IMR-90 (cell line): Measurements from ENCODE around the gene PDLIM1. TPM values are rescaled to one million over a fixed set of nuclear protein-coding genes. Genes with fewer than 3 reads are reported as not detected.

ENCODE experiments used
- ATAC-seq: fragments of 200-7000 bp; cut with Tn5 transposase; 2 replicates; pipeline ENCODE4 v1.9.1; 2020; ENCODE audit warnings: low read depth, mild to moderate bottlenecking, moderate library complexity
- BruUV-seq: library from RNA; stranded (reverse); fragments of 400-500 nt; replicated peaks from 2 replicates; lab custom pipeline; 2021; lab: Mats Ljungman, UMichigan
- CTCF ChIA-PET: fragments of 300-600 bp; formaldehyde crosslinking; extraction: SDS; loops from one replicate; lab custom pipeline; 2021; ENCODE audit warnings: antibody characterized with exemption; lab: Yijun Ruan, JAX
- POLR2A ChIA-PET: fragments of 300-600 bp; sonication (Branson Sonifier 250); formaldehyde crosslinking; loops from one replicate; lab custom pipeline; 2022; ENCODE audit warnings: antibody characterized with exemption; ENCODE audit not compliant: unreplicated experiment; lab: Charles Lee
- DNase-seq: peaks from one replicate; pipeline ENCODE4 v3.0.0; 2013
- H2AFZ ChIP-seq: replicated peaks from 2 replicates; pipeline ENCODE3; 2013; ENCODE audit warnings: low read length, mild to moderate bottlenecking; ENCODE audit not compliant: poor library complexity
- H2AK5ac ChIP-seq: 2 replicates; pipeline ENCODE4 v1.6.1; 2013; ENCODE audit warnings: low read depth, low read length, inconsistent platforms
- H2AK9ac ChIP-seq: replicated peaks from 2 replicates; pipeline ENCODE3; 2013; ENCODE audit warnings: mild to moderate bottlenecking, low read depth, low read length, moderate library complexity; ENCODE audit not compliant: poor library complexity
- H2BK120ac ChIP-seq: 2 replicates; pipeline ENCODE4 v1.6.1; 2013; ENCODE audit warnings: low read depth, low read length, inconsistent platforms
- H2BK15ac ChIP-seq: 3 replicates; pipeline ENCODE4 v1.6.1; 2013; ENCODE audit warnings: low read depth, low read length, inconsistent platforms
- H2BK20ac ChIP-seq: 2 replicates; pipeline ENCODE4 v1.6.1; 2013; ENCODE audit warnings: low read depth, mild to moderate bottlenecking, inconsistent platforms, low read length, moderate library complexity
- H2BK5ac ChIP-seq: 2 replicates; pipeline ENCODE4 v1.6.1; 2013; ENCODE audit warnings: mild to moderate bottlenecking, low read depth, low read length, inconsistent platforms; ENCODE audit not compliant: poor library complexity, severe bottlenecking
- H3K14ac ChIP-seq: replicated peaks from 2 replicates; pipeline ENCODE4 v1.6.1; 2013; ENCODE audit warnings: low read depth, low read length, inconsistent platforms
- H3K18ac ChIP-seq: 2 replicates; pipeline ENCODE4 v1.6.1; 2013; ENCODE audit warnings: low read depth, low read length, control low read depth
- H3K23ac ChIP-seq: 2 replicates; pipeline ENCODE4 v1.6.1; 2013; ENCODE audit warnings: low read depth, low read length, inconsistent platforms
- H3K27ac ChIP-seq: 2 replicates; pipeline ENCODE4 v1.5.1; 2013; ENCODE audit warnings: mild to moderate bottlenecking, control low read depth, low read length; ENCODE audit not compliant: insufficient read depth
- H3K27me3 ChIP-seq: 2 replicates; pipeline ENCODE4 v1.6.1; 2013; ENCODE audit warnings: low read length; ENCODE audit not compliant: control insufficient read depth, insufficient read depth
- H3K36me3 ChIP-seq: 2 replicates; pipeline ENCODE4 v1.6.1; 2013; ENCODE audit warnings: low read length, mixed read lengths; ENCODE audit not compliant: control insufficient read depth, insufficient read depth
- H3K4ac ChIP-seq: 2 replicates; pipeline ENCODE4 v1.6.1; 2013; ENCODE audit warnings: low read depth, low read length, inconsistent platforms
- H3K4me1 ChIP-seq: 2 replicates; pipeline ENCODE4 v1.6.1; 2013; ENCODE audit warnings: low read length, mixed read lengths; ENCODE audit not compliant: control insufficient read depth, insufficient read depth
- H3K4me2 ChIP-seq: 2 replicates; pipeline ENCODE4 v1.6.1; 2013; ENCODE audit warnings: low read depth, mild to moderate bottlenecking, control low read depth, low read length, moderate library complexity
- H3K4me3 ChIP-seq: 2 replicates; pipeline ENCODE4 v1.5.1; 2013; ENCODE audit warnings: low read depth, mild to moderate bottlenecking, control low read depth, low read length, moderate library complexity; ENCODE audit not compliant: insufficient read depth
- H3K56ac ChIP-seq: 2 replicates; pipeline ENCODE4 v1.6.1; 2013; ENCODE audit warnings: low read length, inconsistent platforms; ENCODE audit not compliant: insufficient read depth; ENCODE audit errors: extremely low read depth
- H3K79me1 ChIP-seq, 2 experiments: 2 replicates each; pipeline ENCODE4 v1.6.1; 2013; ENCODE audit warnings: low read length in 2 of 2, inconsistent platforms in 1 of 2, low read depth in 1 of 2
- H3K9ac ChIP-seq: 2 replicates; pipeline ENCODE4 v1.6.1; 2013; ENCODE audit warnings: low read depth, low read length, control low read depth
- H3K9me1 ChIP-seq: 2 replicates; pipeline ENCODE4 v1.6.1; 2013; ENCODE audit warnings: low read length, inconsistent platforms; ENCODE audit not compliant: insufficient read depth
- H3K9me3 ChIP-seq: 2 replicates; pipeline ENCODE4 v1.6.1; 2013; ENCODE audit warnings: low read length; ENCODE audit not compliant: control insufficient read depth, insufficient read depth
- H4K20me1 ChIP-seq: 2 replicates; pipeline ENCODE4 v1.6.1; 2013; ENCODE audit warnings: low read length, inconsistent platforms; ENCODE audit not compliant: insufficient read depth
- H4K5ac ChIP-seq: 2 replicates; pipeline ENCODE4 v1.6.1; 2013; ENCODE audit warnings: mild to moderate bottlenecking, low read depth, low read length, control low read depth
- H4K8ac ChIP-seq, 2 experiments: 2 replicates each; pipeline ENCODE4 v1.6.1; 2013; ENCODE audit warnings: low read depth in 2 of 2, low read length in 2 of 2, control low read depth in 1 of 2, inconsistent platforms in 1 of 2
- H4K91ac ChIP-seq: 2 replicates; pipeline ENCODE4 v1.6.1; 2013; ENCODE audit warnings: low read depth, low read length, inconsistent platforms; ENCODE audit not compliant: insufficient read depth
- BHLHE40 ChIP-seq: fragments of 150-350 bp; IDR thresholded peaks from 2 replicates; pipeline ENCODE4 v1.6.1; 2016; ENCODE audit warnings: mild to moderate bottlenecking, low read depth, low read length
- CEBPB ChIP-seq: IDR thresholded peaks from 2 replicates; pipeline ENCODE4 v1.6.1; 2012; ENCODE audit warnings: low read depth, low read length, improper control_type of control experiment
- CHD1 ChIP-seq: IDR thresholded peaks from 2 replicates; pipeline ENCODE4 v1.6.1; 2012; ENCODE audit warnings: low read depth, low read length, improper control_type of control experiment
- CTCF ChIP-seq: conservative IDR thresholded peaks from 2 replicates; pipeline ENCODE4 v1.5.1; 2012; ENCODE audit warnings: mild to moderate bottlenecking, low read depth, low read length, improper control_type of control experiment
- ELK1 ChIP-seq: fragments of 150-350 bp; IDR thresholded peaks from 2 replicates; pipeline ENCODE4 v1.6.1; 2016; ENCODE audit warnings: low read depth, mild to moderate bottlenecking, low read length, moderate library complexity, borderline replicate concordance
- FOS ChIP-seq: fragments of 150-350 bp; IDR thresholded peaks from 2 replicates; pipeline ENCODE4 v1.6.1; 2016; ENCODE audit warnings: low read depth, low read length
- MAFK ChIP-seq: IDR thresholded peaks from 2 replicates; pipeline ENCODE4 v1.6.1; 2012; ENCODE audit warnings: low read depth, low read length, improper control_type of control experiment
- MAZ ChIP-seq: IDR thresholded peaks from 2 replicates; pipeline ENCODE4 v1.6.1; 2012; ENCODE audit warnings: low read depth, mild to moderate bottlenecking, low read length, improper control_type of control experiment, moderate library complexity, borderline replicate concordance
- MXI1 ChIP-seq: IDR thresholded peaks from 2 replicates; pipeline ENCODE4 v1.6.1; 2012; ENCODE audit warnings: low read depth, mild to moderate bottlenecking, low read length, moderate library complexity, borderline replicate concordance
- NFE2L2 ChIP-seq: fragments of 150-350 bp; IDR thresholded peaks from 2 replicates; pipeline ENCODE4 v1.6.1; 2016; ENCODE audit warnings: low read depth, mild to moderate bottlenecking, low read length
- POLR2A ChIP-seq: IDR thresholded peaks from 2 replicates; pipeline ENCODE4 v1.6.1; 2012; ENCODE audit warnings: mild to moderate bottlenecking, low read depth, low read length
- RAD21 ChIP-seq: IDR thresholded peaks from 2 replicates; pipeline ENCODE4 v1.6.1; 2012; ENCODE audit warnings: low read length, improper control_type of control experiment
- RCOR1 ChIP-seq: IDR thresholded peaks from 2 replicates; pipeline ENCODE4 v1.6.1; 2012; ENCODE audit warnings: mild to moderate bottlenecking, low read length, improper control_type of control experiment; ENCODE audit not compliant: insufficient replicate concordance
- RFX5 ChIP-seq: IDR thresholded peaks from 2 replicates; pipeline ENCODE4 v1.8.0; 2012; ENCODE audit warnings: low read depth, mild to moderate bottlenecking, low read length, moderate library complexity
- SMC3 ChIP-seq: fragments of 150-350 bp; IDR thresholded peaks from 2 replicates; pipeline ENCODE4 v1.6.1; 2016; ENCODE audit warnings: low read depth, mild to moderate bottlenecking, antibody characterized with exemption, low read length, moderate library complexity
- USF2 ChIP-seq: fragments of 150-350 bp; IDR thresholded peaks from 2 replicates; pipeline ENCODE4 v1.6.1; 2017; ENCODE audit warnings: mild to moderate bottlenecking, antibody characterized with exemption, low read length, low read depth
- WGBS, 2 experiments: methylation state at CpG; one replicate each; pipeline versions ENCODE4 v1.1.5 to v1.1.7; 2013; ENCODE audit warnings: missing lambda C conversion rate in 2 of 2; ENCODE audit not compliant: insufficient read length in 1 of 2; ENCODE audit errors: extremely low coverage in 2 of 2; 5-methylcytosine and 5-hydroxymethylcytosine counted together
- dilution Hi-C: fragments of 300-500 bp; cut with HindIII; formaldehyde crosslinking; loops from one replicate; pipeline ENCODE4 v1.14.3; 2018; ENCODE audit warnings: low sequenced_read_pairs; ENCODE audit not compliant: unreplicated experiment
- in situ Hi-C: fragments of 300-500 bp; cut with MboI; formaldehyde crosslinking; loops from 3 replicates; pipeline ENCODE4 v1.14.3; 2019; ENCODE audit warnings: low sequenced_read_pairs, inconsistent platforms, mixed read lengths
- intact Hi-C: fragments of 100-400 bp; cut with micrococcal nuclease; formaldehyde crosslinking; loops from 2 replicates; pipeline ENCODE4 v1.10.0; 2022
- polyA plus RNA-seq, 3 experiments: library from polyadenylated mRNA; depleted of rRNA; stranded (reverse); fragments of >200 nt; gene quantifications; 2 replicates each; pipeline ENCODE4 v1.2.3, GENCODE V29; 2012; ENCODE audit warnings: low replicate concordance in 1 of 3
- total RNA-seq: library from RNA; depleted of rRNA; stranded (reverse); fragments of >200 nt; gene quantifications from 2 replicates; pipeline ENCODE4 v1.2.3, GENCODE V29; 2012

PDLIM1 gene
- total and polyA plus RNA-seq, 2 of the 4 experiments (the other 2 are of a cell fraction) = 30.1 to 187 TPM

GRCh38 chr10:95244152-95244551 is 46.7 kb downstream of the PDLIM1 start:
- WGBS, 2 experiments = 83% methylated on average over 1 of the region's 2 CpGs; no CpG with 5 or more reads in 1 of the 2 experiments
- ChIA-PET CTCF (interaction anchor here (0.8 to 2.2 kb wide), 7 partner anchors 21 to 120 kb away, joined by 3 to 25 read pairs (median 6); no protein-coding TSS in a partner anchor), POLR2A (no interaction called here)
- no peak overlapping the region for H3K23ac ChIP-seq
- H2AK9ac ChIP-seq = no peak overlapping the region
- H2AK5ac ChIP-seq = no peak overlapping the region
- peaks cover 34 to 66% of the 10 kb centered on the region in 2 experiments; a peak in 3 of 4 replicates for H3K79me1 ChIP-seq
- no peak overlapping the region for H3K4me3 ChIP-seq
- H4K5ac ChIP-seq = no peak overlapping the region
- no peak overlapping the region for H3K4me2 ChIP-seq
- peaks cover 24% of the 10 kb centered on the region; the same call in 1 of the 2 replicates for H3K9me1 ChIP-seq
- H4K20me1 ChIP-seq = peaks cover 33% of the 10 kb centered on the region
- H3K56ac ChIP-seq = no peak overlapping the region
- no peak overlapping the region for H4K91ac ChIP-seq
- H2BK20ac ChIP-seq = no peak overlapping the region
- no peak overlapping the region for H3K27ac ChIP-seq
- no peak overlapping the region for H4K8ac ChIP-seq
- DNase-seq (no peak), ATAC-seq (no peak)
- TF ChIP-seq CTCF = no peak
- no peak for TF ChIP-seq BHLHE40
- no peak for TF ChIP-seq RAD21
- TF ChIP-seq MXI1 = no peak
- no peak for TF ChIP-seq USF2
- TF ChIP-seq RFX5 = no peak
- no peak for TF ChIP-seq CEBPB
- TF ChIP-seq MAFK = no peak
- no peak for TF ChIP-seq MAZ
- no peak for TF ChIP-seq ELK1
- TF ChIP-seq RCOR1 = no peak
- no peak for TF ChIP-seq POLR2A
- TF ChIP-seq NFE2L2 = no peak
- TF ChIP-seq SMC3 = no peak
- no peak for TF ChIP-seq FOS
- TF ChIP-seq CHD1 = no peak
- no peak overlapping the region for H3K9ac ChIP-seq
- peaks cover 53% of the 10 kb centered on the region for H3K36me3 ChIP-seq
- H3K9me3 ChIP-seq = no peaks in the 10 kb centered on the region
- H3K14ac ChIP-seq = no peak overlapping the region
- no peak overlapping the region for H3K4ac ChIP-seq
- BruUV-seq = no TSS peak
- no peak overlapping the region for H3K18ac ChIP-seq
- in situ Hi-C loops (loop anchor here (5.0 kb wide), 1 partner anchor 118 kb away; no protein-coding TSS in a partner anchor), intact Hi-C loops (no loop called here), dilution Hi-C loops (no loop called here)
- no peak overlapping the region for H2BK5ac ChIP-seq
- H3K27me3 ChIP-seq = no peaks in the 10 kb centered on the region
- H2BK15ac ChIP-seq = no peak overlapping the region
- peaks cover 29% of the 10 kb centered on the region for H3K4me1 ChIP-seq
- H2BK120ac ChIP-seq = no peak overlapping the region
- H2AFZ ChIP-seq = no peak overlapping the region
